GM18861 (cell line): ENCODE data around the gene TASOR2.

Source experiments
- ATAC-seq: cut with Tn5 transposase; IDR thresholded peaks from one replicate; pipeline ENCODE4 v1.9.1; 2021; ENCODE audit not compliant: unreplicated experiment

Gene TASOR2

GRCh38 chr10:5684318-5684970 is at the start of gene TASOR2:
TASOR2 (plus strand) TSS chr10:5684838; CDS start chr10:5720643, 35,805 bp downstream.
- ATAC-seq = peak; percentile 55

- no peak for ATAC-seq
Observed at GRCh38 chr10:5634918-5635317, 49.7 kb upstream of the TASOR2 start.

GRCh38 chr10:5638494-5638893 is 46.1 kb upstream of the TASOR2 start:
- no peak for ATAC-seq

- ATAC-seq = no peak
Observed at GRCh38 chr10:5639066-5639465, 45.6 kb upstream of the TASOR2 start.

- ATAC-seq = no peak
Observed at GRCh38 chr10:5640036-5640435, 44.6 kb upstream of the TASOR2 start.

- ATAC-seq = no peak
Observed at GRCh38 chr10:5640501-5640900, 44.1 kb upstream of the TASOR2 start.

- ATAC-seq = no peak
Observed at GRCh38 chr10:5641501-5641900, 43.1 kb upstream of the TASOR2 start.

GRCh38 chr10:5643346-5644067 is 41.1 kb upstream of the TASOR2 start:
- ATAC-seq = no peak

- ATAC-seq = no peak
Observed at GRCh38 chr10:5644930-5645329, 39.7 kb upstream of the TASOR2 start.

- ATAC-seq = peak; percentile 45
Observed at GRCh38 chr10:5645375-5645774, 39.3 kb upstream of the TASOR2 start.

GRCh38 chr10:5645944-5646617 is 38.6 kb upstream of the TASOR2 start:
- no peak for ATAC-seq

- ATAC-seq = no peak
Observed at GRCh38 chr10:5647507-5648240, 37.0 kb upstream of the TASOR2 start.

- ATAC-seq = no peak
Observed at GRCh38 chr10:5648494-5649457, 35.9 kb upstream of the TASOR2 start.

GRCh38 chr10:5649746-5650145 is 34.9 kb upstream of the TASOR2 start:
- ATAC-seq = no peak

- ATAC-seq = no peak
Observed at GRCh38 chr10:5650664-5651387, 33.8 kb upstream of the TASOR2 start.

- no peak for ATAC-seq
Observed at GRCh38 chr10:5651388-5651764, 33.3 kb upstream of the TASOR2 start.

- ATAC-seq = no peak
Observed at GRCh38 chr10:5652746-5653145, 31.9 kb upstream of the TASOR2 start.

GRCh38 chr10:5654218-5654755 is 30.4 kb upstream of the TASOR2 start:
- no peak for ATAC-seq

- no peak for ATAC-seq
Observed at GRCh38 chr10:5655121-5655520, 29.5 kb upstream of the TASOR2 start.
